ENCODE measurements around the gene OPTC.
A peak's percentile ranks its signal among the peaks of the same experiment; 100 is the strongest.

Gene OPTC

GRCh38 chr1:203491664-203492063 lies 2.3 kb upstream of the OPTC start:
- no peak for DNase-seq (ENCODE audit: low spot score)

GRCh38 chr1:203492082-203492747 lies 1.7 kb upstream of the OPTC start:
- DNase-seq (ENCODE audit: low spot score): no peak

GRCh38 chr1:203492748-203493130 lies 1.2 kb upstream of the OPTC start:
- no peak for DNase-seq (ENCODE audit: low spot score)

- DNase-seq (ENCODE audit: low spot score): no peak
Observed at GRCh38 chr1:203495845-203496244, 1.9 kb downstream of the OPTC start.

- DNase-seq (ENCODE audit: low spot score): no peak
Observed at GRCh38 chr1:203497269-203497777, 3.4 kb downstream of the OPTC start.

GRCh38 chr1:203499643-203500278 lies 5.8 kb downstream of the OPTC start:
- DNase-seq (ENCODE audit: low spot score): no peak

GRCh38 chr1:203500279-203500678 lies 6.3 kb downstream of the OPTC start:
- no peak for DNase-seq (ENCODE audit: low spot score)

GRCh38 chr1:203503836-203504235 lies 9.9 kb downstream of the OPTC start:
- DNase-seq (ENCODE audit: low spot score): no peak

GRCh38 chr1:203504400-203505250 lies 10.7 kb downstream of the OPTC start:
- DNase-seq (ENCODE audit: low spot score): peak; percentile 72

- no peak for DNase-seq (ENCODE audit: low spot score)
Observed at GRCh38 chr1:203505526-203506204, 11.7 kb downstream of the OPTC start.

- DNase-seq (ENCODE audit: low spot score): no peak
Observed at GRCh38 chr1:203506858-203507626, 13.1 kb downstream of the OPTC start.

- no peak for DNase-seq (ENCODE audit: low spot score)
Observed at GRCh38 chr1:203507759-203508158, 13.8 kb downstream of the OPTC start.

GRCh38 chr1:203508463-203509073 lies 14.6 kb downstream of the OPTC start:
- DNase-seq (ENCODE audit: low spot score): no peak

GRCh38 chr1:203509135-203509534 lies 15.2 kb downstream of the OPTC start:
- no peak for DNase-seq (ENCODE audit: low spot score)

GRCh38 chr1:203511513-203511912 lies 17.6 kb downstream of the OPTC start:
- DNase-seq (ENCODE audit: low spot score): no peak

GRCh38 chr1:203511930-203512329 lies 18.0 kb downstream of the OPTC start:
- no peak for DNase-seq (ENCODE audit: low spot score)

- no peak for DNase-seq (ENCODE audit: low spot score)
Observed at GRCh38 chr1:203512517-203512847, 18.5 kb downstream of the OPTC start.

GRCh38 chr1:203512848-203513584 lies 19.1 kb downstream of the OPTC start:
- no peak for DNase-seq (ENCODE audit: low spot score)

GRCh38 chr1:203513585-203514031 lies 19.7 kb downstream of the OPTC start:
- no peak for DNase-seq (ENCODE audit: low spot score)

- DNase-seq (ENCODE audit: low spot score): no peak
Observed at GRCh38 chr1:203516184-203516583, 22.2 kb downstream of the OPTC start.

All from hematopoietic multipotent progenitor cell treated with erythropoietin and hydrocortisone succinate and interleukin-3 and kit ligand, for 15 days (in vitro differentiated cells).